SU-DHL-6 (cell line): Measurements from ENCODE around the gene LCAT.

Source experiments
- H2AFZ ChIP-seq: fragments of 200-600 bp; sonication (generic); 2 replicates; pipeline ENCODE4 v1.6.1; 2014; ENCODE audit warnings: low read depth, mild to moderate bottlenecking, moderate library complexity, mixed read lengths, antibody characterized with exemption, low read length; ENCODE audit not compliant: severe bottlenecking
- H3F3A ChIP-seq: fragments of 200-600 bp; shearing (Covaris generic); 2 replicates; pipeline ENCODE4 v1.6.0; 2016; ENCODE audit warnings: antibody characterized with exemption, mild to moderate bottlenecking; ENCODE audit not compliant: insufficient read depth
- H3K27ac ChIP-seq: fragments of 200-600 bp; sonication (generic); 2 replicates; pipeline ENCODE4 v1.5.1; 2016; ENCODE audit warnings: low read depth, mild to moderate bottlenecking, low read length, moderate library complexity, mixed read lengths
- H3K27me3 ChIP-seq: fragments of 200-600 bp; sonication (generic), shearing (Covaris generic); 2 replicates; pipeline ENCODE4 v1.6.0; 2014; ENCODE audit warnings: mild to moderate bottlenecking, low read length
- H3K36me3 ChIP-seq: fragments of 200-600 bp; sonication (generic); 2 replicates; pipeline ENCODE4 v1.6.1; 2014; ENCODE audit warnings: mild to moderate bottlenecking, low read length, mixed read lengths
- H3K4me2 ChIP-seq: fragments of 300-600, 200-600 bp; shearing (Covaris generic), sonication (generic); 2 replicates; pipeline ENCODE4 v1.6.0; 2014; ENCODE audit warnings: low read length, low read depth, mild to moderate bottlenecking; ENCODE audit not compliant: poor library complexity, severe bottlenecking
- H3K4me3 ChIP-seq: fragments of 200-600 bp; sonication (generic); 2 replicates; pipeline ENCODE4 v1.5.1; 2014; ENCODE audit warnings: antibody characterized with exemption, low read length, mild to moderate bottlenecking, mixed read lengths; ENCODE audit not compliant: insufficient read depth, poor library complexity, severe bottlenecking
- H3K79me2 ChIP-seq: fragments of 200-600 bp; sonication (generic); 2 replicates; pipeline ENCODE4 v1.6.1; 2014; ENCODE audit warnings: mild to moderate bottlenecking, low read length, moderate library complexity; ENCODE audit not compliant: insufficient read depth
- H3K9ac ChIP-seq: fragments of 200-600 bp; sonication (generic); 2 replicates; pipeline ENCODE4 v1.7.0; 2014; ENCODE audit warnings: mild to moderate bottlenecking, low read length
- H3K9me2 ChIP-seq: fragments of 200-600 bp; sonication (generic); replicated peaks from 2 replicates; pipeline ENCODE4 v1.6.1; 2014; ENCODE audit warnings: low read length; ENCODE audit not compliant: insufficient read depth
- H3K9me3 ChIP-seq: fragments of 200-600 bp; sonication (generic); 2 replicates; pipeline ENCODE4 v1.6.1; 2014; ENCODE audit warnings: low read length, mixed read lengths; ENCODE audit not compliant: insufficient read depth
- H4K20me1 ChIP-seq: fragments of 200-600 bp; sonication (generic); 2 replicates; pipeline ENCODE4 v1.6.1; 2014; ENCODE audit warnings: low read depth, mild to moderate bottlenecking, antibody characterized with exemption, low read length, moderate library complexity, mixed read lengths
- EZH2phosphoT487 ChIP-seq: fragments of 200-600 bp; sonication (generic), shearing (Covaris generic); conservative IDR thresholded peaks from 2 replicates; pipeline ENCODE4 v1.6.1; 2018; ENCODE audit warnings: mild to moderate bottlenecking, antibody characterized with exemption, low read length, moderate library complexity, mixed read lengths
- TF ChIP-seq, protein P1 (sequence below): fragments of 200-600 bp; sonication (generic); IDR thresholded peaks from one replicate; pipeline ENCODE4 v1.5.1; 2017; ENCODE audit warnings: antibody characterized with exemption, mild to moderate bottlenecking, low read length, moderate library complexity; ENCODE audit not compliant: insufficient read depth, poor library complexity, severe bottlenecking

Gene LCAT

DNA sequence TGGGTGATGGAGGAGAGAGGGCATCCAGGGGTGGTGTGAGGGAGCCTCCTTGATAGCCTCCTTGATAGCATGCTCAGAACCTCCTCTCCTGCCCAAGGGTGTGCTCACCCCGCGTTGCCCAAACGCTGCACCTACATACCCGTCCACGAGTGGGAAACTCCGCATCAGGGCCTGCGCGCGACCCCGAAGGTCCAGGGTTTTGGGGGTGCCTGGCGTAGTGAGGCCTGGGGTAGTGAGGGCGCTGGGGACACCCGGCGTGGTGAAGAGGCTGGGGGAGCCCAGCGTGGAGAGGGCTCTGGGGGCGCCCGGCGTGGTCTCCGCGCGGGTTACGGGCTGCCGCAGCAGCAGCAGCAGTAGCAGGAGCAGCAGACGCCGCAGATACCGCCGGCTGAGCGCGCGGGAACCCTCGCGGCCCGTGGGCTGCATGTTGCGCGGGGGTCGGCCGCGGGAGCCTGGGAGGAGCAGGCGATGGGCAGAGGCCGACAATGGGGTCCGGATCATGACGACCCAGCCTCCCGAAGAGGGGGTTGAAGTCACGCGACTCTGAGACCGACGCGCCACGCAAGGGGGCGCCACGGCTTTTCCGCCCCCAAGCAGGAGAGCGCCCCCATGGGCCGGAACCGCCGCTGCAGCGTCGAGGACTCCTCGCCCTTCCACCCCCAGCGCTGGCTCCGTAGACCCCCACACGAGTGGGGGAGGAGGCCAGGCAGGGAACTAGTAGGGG lies 36.2 kb upstream of the LCAT start, which contains the start of gene DPEP3:
Gene DPEP3 (minus strand): TSS at position 545 of the 724 bp plus-strand sequence. CDS start 119 bp downstream, at position 426.
- H3F3A ChIP-seq: no peaks in the 10 kb centered on the region
- no peak within 1 kb of the TSS for H2AFZ ChIP-seq
- H3K4me2 ChIP-seq: no peak within 1 kb of the TSS
- H3K79me2 ChIP-seq: no peaks in the 10 kb centered on the region
- no peak within 1 kb of the TSS for H3K9ac ChIP-seq
- TF ChIP-seq, protein P1, sequence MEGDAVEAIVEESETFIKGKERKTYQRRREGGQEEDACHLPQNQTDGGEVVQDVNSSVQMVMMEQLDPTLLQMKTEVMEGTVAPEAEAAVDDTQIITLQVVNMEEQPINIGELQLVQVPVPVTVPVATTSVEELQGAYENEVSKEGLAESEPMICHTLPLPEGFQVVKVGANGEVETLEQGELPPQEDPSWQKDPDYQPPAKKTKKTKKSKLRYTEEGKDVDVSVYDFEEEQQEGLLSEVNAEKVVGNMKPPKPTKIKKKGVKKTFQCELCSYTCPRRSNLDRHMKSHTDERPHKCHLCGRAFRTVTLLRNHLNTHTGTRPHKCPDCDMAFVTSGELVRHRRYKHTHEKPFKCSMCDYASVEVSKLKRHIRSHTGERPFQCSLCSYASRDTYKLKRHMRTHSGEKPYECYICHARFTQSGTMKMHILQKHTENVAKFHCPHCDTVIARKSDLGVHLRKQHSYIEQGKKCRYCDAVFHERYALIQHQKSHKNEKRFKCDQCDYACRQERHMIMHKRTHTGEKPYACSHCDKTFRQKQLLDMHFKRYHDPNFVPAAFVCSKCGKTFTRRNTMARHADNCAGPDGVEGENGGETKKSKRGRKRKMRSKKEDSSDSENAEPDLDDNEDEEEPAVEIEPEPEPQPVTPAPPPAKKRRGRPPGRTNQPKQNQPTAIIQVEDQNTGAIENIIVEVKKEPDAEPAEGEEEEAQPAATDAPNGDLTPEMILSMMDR: no peak
- TF ChIP-seq EZH2phosphoT487: no peak
- no peak within 1 kb of the TSS for H3K27ac ChIP-seq
- H4K20me1 ChIP-seq: no peaks in the 10 kb centered on the region
- no peaks in the 10 kb centered on the region for H3K9me3 ChIP-seq
- H3K36me3 ChIP-seq: no peaks in the 10 kb centered on the region
- no peaks in the 10 kb centered on the region for H3K27me3 ChIP-seq
- H3K9me2 ChIP-seq: no peaks in the 10 kb centered on the region
- H3K4me3 ChIP-seq: no peak within 1 kb of the TSS

DNA sequence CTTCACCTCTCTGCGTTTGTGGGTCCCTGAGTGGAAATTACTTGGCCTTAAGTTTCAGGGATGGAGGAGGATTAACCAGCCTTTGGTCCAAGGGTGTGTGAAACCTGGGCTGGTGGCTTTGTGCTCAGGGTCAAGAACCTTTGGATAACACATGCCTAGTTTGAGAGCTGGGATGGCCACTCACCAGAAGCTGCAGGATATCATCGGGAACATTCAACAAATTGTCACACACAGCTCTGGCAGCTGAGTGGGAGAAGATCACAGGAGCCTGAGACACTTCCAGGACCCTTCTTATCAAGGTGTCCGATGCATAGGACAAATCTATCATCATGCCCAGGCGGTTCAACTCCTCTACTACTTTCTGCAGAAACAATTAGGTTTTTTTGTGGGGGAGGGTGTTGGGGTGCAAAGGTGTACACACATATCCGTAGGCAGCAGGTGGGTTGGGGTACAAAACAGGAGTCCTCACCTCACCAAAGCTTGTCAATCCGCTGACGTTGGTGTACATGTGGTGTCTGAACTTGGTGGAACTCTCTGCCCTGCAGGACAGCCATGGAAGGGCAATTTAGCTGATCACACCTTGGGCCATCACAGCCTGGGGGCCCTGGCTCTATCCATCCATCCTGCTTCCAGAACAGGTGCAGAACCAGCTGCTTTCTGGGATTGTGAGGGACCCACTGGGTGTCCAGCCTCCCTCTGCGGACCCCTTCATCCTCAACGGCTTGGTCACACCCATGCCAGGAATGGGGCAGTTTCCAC lies 33.7 kb upstream of the LCAT start:
- H3K4me2 ChIP-seq: no peak overlapping the region
- no peak overlapping the region for H2AFZ ChIP-seq
- no peaks in the 10 kb centered on the region for H3F3A ChIP-seq
- no peaks in the 10 kb centered on the region for H3K9me3 ChIP-seq
- no peak overlapping the region for H3K4me3 ChIP-seq
- no peak for TF ChIP-seq EZH2phosphoT487
- TF ChIP-seq, protein P1: no peak
- no peak overlapping the region for H3K27ac ChIP-seq
- H3K9ac ChIP-seq: no peak overlapping the region
- H3K9me2 ChIP-seq: no peaks in the 10 kb centered on the region
- no peaks in the 10 kb centered on the region for H3K27me3 ChIP-seq
- H3K36me3 ChIP-seq: no peaks in the 10 kb centered on the region
- H4K20me1 ChIP-seq: no peaks in the 10 kb centered on the region
- H3K79me2 ChIP-seq: no peaks in the 10 kb centered on the region

DNA sequence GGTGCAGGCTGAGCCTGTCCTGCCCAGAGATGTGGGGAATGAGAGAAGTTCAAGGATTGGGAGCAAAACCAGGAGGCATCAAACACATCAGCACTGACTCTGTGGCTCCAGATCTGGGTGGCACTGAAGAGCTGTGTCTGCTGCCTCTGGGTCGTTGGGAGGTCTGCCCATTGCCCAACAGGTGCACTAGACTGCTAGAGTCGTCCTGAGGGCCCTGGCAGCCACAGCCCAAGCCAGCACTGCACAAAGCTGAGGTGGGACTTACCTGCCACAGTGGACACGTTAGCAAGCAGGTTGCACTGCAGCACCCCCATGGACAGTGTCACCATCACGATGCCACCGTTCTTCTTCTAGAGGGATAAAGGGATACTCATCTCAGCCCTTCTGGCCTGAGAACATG lies 33.1 kb upstream of the LCAT start:
- H3F3A ChIP-seq: no peaks in the 10 kb centered on the region

More for the DNA sequence above, 33.1 kb upstream of the LCAT start:
- Histone ChIP-seq H3K36me3 (no peaks in the 10 kb centered on the region), H3K9me2 (no peaks in the 10 kb centered on the region), H3K9ac (no peak overlapping the region), H2AFZ (no peak overlapping the region), H3K9me3 (no peaks in the 10 kb centered on the region), H3K4me3 (no peak overlapping the region), H3K27me3 (no peaks in the 10 kb centered on the region), H4K20me1 (no peaks in the 10 kb centered on the region), H3K27ac (no peak overlapping the region), H3K79me2 (no peaks in the 10 kb centered on the region), H3K4me2 (no peak overlapping the region)
- TF ChIP-seq EZH2phosphoT487: no peak
- TF ChIP-seq, protein P1: no peak
